GM23338 (cell line): ENCODE results near the gene CHST11.

Experiments used
- EZH2 ChIP-seq: fragments of 200-600 bp; sonication (generic); IDR thresholded peaks from one replicate; pipeline ENCODE4 v1.8.0; 2017; ENCODE audit warnings: antibody characterized with exemption, mild to moderate bottlenecking, low read depth; ENCODE audit not compliant: unreplicated experiment
- EZH2phosphoT487 ChIP-seq: fragments of 200-600 bp; sonication (generic); IDR thresholded peaks from one replicate; pipeline ENCODE4 v1.8.1; 2018; ENCODE audit warnings: antibody characterized with exemption; ENCODE audit not compliant: unreplicated experiment
- POLR2AphosphoS5 ChIP-seq: IDR thresholded peaks from 2 replicates; pipeline ENCODE4 v1.6.1; 2016; ENCODE audit warnings: antibody characterized with exemption, low read depth
- TF ChIP-seq, protein P1 (sequence below), 2 experiments: fragments of 200-600 bp in 1 of 2; sonication (generic) in 1 of 2; conservative IDR thresholded peaks; 2 replicates each; pipeline versions ENCODE4 v1.5.1 to v1.6.1; 2016 to 2017; ENCODE audit warnings: antibody characterized with exemption in 2 of 2, low read depth in 2 of 2, mild to moderate bottlenecking in 2 of 2, moderate library complexity in 1 of 2
- TF ChIP-seq, protein P2 (sequence below): IDR thresholded peaks from one replicate; pipeline ENCODE4 v1.6.1; 2018; ENCODE audit warnings: antibody characterized with exemption; ENCODE audit not compliant: unreplicated experiment
- TF ChIP-seq, protein P3 (sequence below): IDR thresholded peaks from 2 replicates; pipeline ENCODE4 v1.6.1; 2016; ENCODE audit warnings: antibody characterized with exemption

DNA sequence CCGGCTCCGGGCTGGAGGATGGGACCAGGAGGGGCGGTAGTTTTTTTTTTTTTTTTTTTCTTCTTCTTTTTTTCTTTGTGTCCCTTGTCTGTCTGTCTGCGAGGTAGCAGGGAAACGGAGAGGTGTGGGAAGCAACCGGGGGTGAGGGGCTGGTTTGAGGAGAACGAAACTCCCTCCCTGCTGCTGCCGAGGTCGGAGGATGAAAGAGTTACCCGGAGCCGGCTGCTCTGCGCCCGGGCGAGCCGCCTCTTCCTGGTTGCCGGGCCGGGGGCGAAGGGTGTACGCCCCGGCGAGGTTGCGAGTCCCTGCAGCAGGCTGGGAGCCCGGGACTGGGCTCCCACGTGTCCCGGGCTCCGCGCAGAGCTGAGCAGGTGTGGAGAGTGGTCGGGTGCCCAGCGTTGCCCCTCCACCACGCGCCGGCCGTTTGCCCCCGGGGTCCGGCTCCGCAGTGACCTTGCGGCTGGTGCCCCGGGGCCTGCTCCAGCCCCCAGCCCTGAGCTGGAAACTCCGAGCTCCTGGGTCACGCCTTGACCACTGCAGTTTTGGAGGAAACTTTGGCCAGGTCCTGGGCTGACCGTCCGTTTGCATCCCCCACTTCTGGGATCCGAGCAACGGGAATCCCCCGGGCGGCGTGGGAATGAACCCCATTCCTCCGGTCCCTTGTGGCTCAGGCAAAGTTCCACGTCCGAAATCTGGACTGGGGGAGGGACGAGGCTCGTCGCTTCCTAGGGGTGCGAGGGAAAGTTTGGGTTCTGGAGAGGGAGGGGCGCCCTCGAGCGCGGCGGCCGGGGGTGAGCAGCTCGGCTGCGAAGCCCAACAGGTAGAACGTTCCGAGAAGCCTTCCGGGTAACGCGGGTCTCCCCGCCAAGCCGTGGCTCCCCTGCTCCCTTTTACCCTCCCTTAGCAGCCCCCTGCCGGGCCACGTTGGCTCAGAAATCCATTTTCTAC lies 1.3 kb downstream of the CHST11 start:
- TF ChIP-seq EZH2 (peak; percentile 40), POLR2AphosphoS5 (no peak), EZH2phosphoT487 (no peak)
- TF ChIP-seq, protein P1, sequence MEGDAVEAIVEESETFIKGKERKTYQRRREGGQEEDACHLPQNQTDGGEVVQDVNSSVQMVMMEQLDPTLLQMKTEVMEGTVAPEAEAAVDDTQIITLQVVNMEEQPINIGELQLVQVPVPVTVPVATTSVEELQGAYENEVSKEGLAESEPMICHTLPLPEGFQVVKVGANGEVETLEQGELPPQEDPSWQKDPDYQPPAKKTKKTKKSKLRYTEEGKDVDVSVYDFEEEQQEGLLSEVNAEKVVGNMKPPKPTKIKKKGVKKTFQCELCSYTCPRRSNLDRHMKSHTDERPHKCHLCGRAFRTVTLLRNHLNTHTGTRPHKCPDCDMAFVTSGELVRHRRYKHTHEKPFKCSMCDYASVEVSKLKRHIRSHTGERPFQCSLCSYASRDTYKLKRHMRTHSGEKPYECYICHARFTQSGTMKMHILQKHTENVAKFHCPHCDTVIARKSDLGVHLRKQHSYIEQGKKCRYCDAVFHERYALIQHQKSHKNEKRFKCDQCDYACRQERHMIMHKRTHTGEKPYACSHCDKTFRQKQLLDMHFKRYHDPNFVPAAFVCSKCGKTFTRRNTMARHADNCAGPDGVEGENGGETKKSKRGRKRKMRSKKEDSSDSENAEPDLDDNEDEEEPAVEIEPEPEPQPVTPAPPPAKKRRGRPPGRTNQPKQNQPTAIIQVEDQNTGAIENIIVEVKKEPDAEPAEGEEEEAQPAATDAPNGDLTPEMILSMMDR (conservative IDR thresholded peaks at IDR 0.05; ENCODE audit: low read depth in 2 of 2) = no peak
- TF ChIP-seq, protein P2, sequence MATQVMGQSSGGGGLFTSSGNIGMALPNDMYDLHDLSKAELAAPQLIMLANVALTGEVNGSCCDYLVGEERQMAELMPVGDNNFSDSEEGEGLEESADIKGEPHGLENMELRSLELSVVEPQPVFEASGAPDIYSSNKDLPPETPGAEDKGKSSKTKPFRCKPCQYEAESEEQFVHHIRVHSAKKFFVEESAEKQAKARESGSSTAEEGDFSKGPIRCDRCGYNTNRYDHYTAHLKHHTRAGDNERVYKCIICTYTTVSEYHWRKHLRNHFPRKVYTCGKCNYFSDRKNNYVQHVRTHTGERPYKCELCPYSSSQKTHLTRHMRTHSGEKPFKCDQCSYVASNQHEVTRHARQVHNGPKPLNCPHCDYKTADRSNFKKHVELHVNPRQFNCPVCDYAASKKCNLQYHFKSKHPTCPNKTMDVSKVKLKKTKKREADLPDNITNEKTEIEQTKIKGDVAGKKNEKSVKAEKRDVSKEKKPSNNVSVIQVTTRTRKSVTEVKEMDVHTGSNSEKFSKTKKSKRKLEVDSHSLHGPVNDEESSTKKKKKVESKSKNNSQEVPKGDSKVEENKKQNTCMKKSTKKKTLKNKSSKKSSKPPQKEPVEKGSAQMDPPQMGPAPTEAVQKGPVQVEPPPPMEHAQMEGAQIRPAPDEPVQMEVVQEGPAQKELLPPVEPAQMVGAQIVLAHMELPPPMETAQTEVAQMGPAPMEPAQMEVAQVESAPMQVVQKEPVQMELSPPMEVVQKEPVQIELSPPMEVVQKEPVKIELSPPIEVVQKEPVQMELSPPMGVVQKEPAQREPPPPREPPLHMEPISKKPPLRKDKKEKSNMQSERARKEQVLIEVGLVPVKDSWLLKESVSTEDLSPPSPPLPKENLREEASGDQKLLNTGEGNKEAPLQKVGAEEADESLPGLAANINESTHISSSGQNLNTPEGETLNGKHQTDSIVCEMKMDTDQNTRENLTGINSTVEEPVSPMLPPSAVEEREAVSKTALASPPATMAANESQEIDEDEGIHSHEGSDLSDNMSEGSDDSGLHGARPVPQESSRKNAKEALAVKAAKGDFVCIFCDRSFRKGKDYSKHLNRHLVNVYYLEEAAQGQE = no peak
- TF ChIP-seq, protein P3, sequence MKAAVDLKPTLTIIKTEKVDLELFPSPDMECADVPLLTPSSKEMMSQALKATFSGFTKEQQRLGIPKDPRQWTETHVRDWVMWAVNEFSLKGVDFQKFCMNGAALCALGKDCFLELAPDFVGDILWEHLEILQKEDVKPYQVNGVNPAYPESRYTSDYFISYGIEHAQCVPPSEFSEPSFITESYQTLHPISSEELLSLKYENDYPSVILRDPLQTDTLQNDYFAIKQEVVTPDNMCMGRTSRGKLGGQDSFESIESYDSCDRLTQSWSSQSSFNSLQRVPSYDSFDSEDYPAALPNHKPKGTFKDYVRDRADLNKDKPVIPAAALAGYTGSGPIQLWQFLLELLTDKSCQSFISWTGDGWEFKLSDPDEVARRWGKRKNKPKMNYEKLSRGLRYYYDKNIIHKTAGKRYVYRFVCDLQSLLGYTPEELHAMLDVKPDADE = no peak
